ENCODE results near the gene HIC1. TPM values are rescaled to one million over a fixed set of nuclear protein-coding genes. Genes with fewer than 3 reads are reported as not detected.
"Not testable (repeated sequence)": the region's sequence is repeated elsewhere in the genome, so short reads cannot be mapped to it uniquely, and the experiment has no call there.

The HIC1 gene
- total and polyA plus RNA-seq, 8 donors: 17.4 to 37.5 (median 24.6) TPM

DNA sequence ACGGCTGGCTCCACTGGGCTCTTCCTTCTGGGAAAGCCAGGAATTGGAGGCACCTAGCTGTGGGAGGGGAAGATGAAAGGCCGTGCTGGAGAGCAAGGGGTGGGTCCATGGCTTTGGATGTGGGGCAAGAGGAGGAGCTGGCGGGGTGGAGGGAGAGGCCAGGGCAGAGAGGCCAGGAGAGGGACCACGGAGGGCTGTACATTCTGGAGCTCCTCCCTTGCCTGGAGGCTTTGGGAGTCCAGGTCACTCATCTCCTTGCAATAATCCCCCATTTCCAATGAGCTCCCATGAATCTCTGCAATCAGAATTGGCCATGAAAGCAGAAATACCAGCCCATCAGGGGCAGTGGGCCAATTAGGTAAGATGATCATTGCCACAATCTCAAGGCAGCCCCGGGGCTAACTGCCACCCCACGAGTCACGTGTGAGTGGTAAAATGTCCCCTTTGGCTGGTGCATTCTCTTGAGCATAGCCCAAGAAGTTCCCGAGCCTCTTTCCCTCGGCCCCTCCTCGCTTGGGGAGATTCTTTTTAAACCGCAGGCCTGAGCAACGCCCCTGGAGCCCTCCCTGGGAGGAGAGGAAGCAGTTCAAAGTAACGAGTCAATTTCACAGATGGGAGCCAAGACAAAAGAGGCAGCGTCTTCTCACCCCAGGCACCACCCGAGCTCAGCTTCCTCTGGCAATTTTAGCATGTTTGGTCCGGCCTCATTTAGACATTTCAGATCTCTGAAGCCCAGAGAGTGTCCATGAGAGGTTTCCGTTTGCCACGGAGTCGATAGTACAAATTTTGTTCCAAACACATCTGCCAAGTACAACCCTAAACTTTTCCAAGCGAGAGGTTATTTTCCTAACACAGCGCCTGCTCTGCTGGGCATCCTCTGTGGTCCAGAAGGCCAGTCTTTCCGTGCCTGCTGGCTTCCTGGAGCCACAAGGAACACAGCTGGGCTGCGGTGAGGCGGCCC, 43.2 kb upstream of the HIC1 start:
- DNase-seq (peak in 1 of 4 donors; percentile 57), ATAC-seq (peak; percentile 84)
- no peaks in the 10 kb centered on the region for H3K36me3 ChIP-seq
- H3K4me3 ChIP-seq: no peak overlapping the region
- TF ChIP-seq, protein P1, sequence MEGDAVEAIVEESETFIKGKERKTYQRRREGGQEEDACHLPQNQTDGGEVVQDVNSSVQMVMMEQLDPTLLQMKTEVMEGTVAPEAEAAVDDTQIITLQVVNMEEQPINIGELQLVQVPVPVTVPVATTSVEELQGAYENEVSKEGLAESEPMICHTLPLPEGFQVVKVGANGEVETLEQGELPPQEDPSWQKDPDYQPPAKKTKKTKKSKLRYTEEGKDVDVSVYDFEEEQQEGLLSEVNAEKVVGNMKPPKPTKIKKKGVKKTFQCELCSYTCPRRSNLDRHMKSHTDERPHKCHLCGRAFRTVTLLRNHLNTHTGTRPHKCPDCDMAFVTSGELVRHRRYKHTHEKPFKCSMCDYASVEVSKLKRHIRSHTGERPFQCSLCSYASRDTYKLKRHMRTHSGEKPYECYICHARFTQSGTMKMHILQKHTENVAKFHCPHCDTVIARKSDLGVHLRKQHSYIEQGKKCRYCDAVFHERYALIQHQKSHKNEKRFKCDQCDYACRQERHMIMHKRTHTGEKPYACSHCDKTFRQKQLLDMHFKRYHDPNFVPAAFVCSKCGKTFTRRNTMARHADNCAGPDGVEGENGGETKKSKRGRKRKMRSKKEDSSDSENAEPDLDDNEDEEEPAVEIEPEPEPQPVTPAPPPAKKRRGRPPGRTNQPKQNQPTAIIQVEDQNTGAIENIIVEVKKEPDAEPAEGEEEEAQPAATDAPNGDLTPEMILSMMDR (IDR thresholded peaks at IDR 0.05): no peak
- H3K9me3 ChIP-seq: no peaks in the 10 kb centered on the region
- intact Hi-C loops (cut with DNase I): no loop called here
- H3K4me1 ChIP-seq: peaks cover 8 to 13% of the 10 kb centered on the region in 2 donors
- peak overlapping the region; percentile 28 to 62 for H3K27ac ChIP-seq
- no peaks in the 10 kb centered on the region for H3K27me3 ChIP-seq

DNA sequence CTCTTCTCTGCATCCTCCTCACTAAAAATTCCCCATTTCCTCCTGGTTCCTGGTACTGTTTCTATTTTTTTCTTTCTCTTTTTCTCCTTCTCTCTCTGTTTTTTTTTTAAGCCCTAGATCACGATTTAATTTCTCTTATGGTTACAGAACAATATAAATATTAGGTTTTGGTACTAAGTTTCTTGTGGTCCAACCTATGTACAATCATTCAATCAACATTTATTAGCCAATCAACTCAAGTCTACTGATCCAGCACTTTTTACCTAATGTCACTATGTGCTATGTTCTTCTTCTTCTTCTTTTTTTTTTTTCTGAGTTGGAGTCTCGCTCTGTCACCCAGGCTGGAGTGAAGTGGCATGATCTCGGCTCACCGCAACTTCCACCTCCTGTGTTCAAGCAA, 42.4 kb upstream of the HIC1 start:
- ATAC-seq: no peak
- no peak for DNase-seq
- Histone ChIP-seq H3K4me3 (no peak overlapping the region), H3K27ac (no peak overlapping the region), H3K9me3 (no peaks in the 10 kb centered on the region), H3K36me3 (no peaks in the 10 kb centered on the region), H3K27me3 (no peaks in the 10 kb centered on the region), H3K4me1 (peaks cover 8 to 13% of the 10 kb centered on the region in 2 donors)
- TF ChIP-seq, protein P1 (IDR thresholded peaks at IDR 0.05): no peak
- intact Hi-C loops (cut with DNase I): no loop called here

DNA sequence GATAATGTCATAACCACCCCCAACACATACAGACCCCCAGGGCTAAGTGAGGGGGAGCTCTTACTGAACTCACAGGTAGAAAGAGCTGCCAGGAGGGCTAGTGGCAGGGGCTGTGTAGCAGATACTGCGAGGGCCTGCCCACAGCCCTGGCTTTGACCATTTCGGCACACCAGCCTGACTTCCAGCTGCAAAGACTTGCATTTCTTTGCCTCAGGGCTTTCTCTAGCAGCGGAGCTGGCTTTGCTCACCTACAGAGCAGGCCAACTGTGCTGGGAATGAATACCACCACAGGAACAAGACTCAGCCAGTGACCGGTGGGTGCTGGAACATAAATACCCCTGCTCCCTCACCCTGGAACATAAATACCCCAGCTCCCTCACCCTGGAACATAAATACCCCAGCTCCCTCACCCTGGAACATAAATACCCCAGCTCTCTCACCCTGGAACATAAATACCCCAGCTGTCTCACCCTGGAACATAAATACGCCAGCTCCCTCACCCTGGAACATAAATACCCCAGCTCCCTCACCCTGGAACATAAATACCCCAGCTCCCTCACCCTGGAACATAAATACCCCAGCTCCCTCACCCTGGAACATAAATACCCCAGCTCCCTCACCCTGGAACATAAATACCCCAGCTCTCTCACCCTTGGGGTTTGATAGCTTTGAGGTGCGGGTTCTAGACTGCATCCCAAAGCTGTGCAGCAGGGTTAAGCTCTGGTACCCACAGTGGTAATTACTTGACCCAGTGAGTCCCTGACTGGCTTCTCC, 41.5 kb upstream of the HIC1 start:
- H3K36me3 ChIP-seq; DNase-seq; H3K27ac ChIP-seq; H3K27me3 ChIP-seq; intact Hi-C loops (cut with DNase I); H3K9me3 ChIP-seq; H3K4me3 ChIP-seq: not testable (repeated sequence)
- H3K4me1 ChIP-seq: peaks cover 8 to 13% of the 10 kb centered on the region in 2 donors
- peak; percentile 48 for ATAC-seq

DNA sequence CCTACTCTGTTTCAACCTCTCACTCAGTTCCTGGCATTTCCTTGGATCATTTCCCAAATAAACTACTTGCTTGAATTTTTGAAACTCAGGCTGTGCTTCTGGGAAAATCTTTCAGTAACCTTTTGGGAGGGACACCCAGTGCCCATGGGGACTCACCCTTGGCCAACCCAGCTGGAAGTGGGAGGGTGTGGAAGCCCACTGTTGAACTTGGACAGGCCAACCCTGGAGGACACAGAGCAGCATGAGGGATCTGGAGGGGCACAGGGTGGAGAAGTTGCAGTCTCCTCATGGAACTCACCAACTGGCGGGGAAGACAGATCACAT, 40.9 kb upstream of the HIC1 start:
- Histone ChIP-seq H3K4me1 (peaks cover 8 to 13% of the 10 kb centered on the region in 2 donors), H3K9me3 (no peaks in the 10 kb centered on the region), H3K27me3 (peaks cover 0 to 11% of the 10 kb centered on the region in 2 donors), H3K27ac (no peak overlapping the region), H3K36me3 (no peaks in the 10 kb centered on the region), H3K4me3 (no peak overlapping the region)
- intact Hi-C loops (cut with DNase I): no loop called here
- TF ChIP-seq, protein P1 (IDR thresholded peaks at IDR 0.05): no peak
- no peak for DNase-seq
- ATAC-seq: peak; percentile 32

DNA sequence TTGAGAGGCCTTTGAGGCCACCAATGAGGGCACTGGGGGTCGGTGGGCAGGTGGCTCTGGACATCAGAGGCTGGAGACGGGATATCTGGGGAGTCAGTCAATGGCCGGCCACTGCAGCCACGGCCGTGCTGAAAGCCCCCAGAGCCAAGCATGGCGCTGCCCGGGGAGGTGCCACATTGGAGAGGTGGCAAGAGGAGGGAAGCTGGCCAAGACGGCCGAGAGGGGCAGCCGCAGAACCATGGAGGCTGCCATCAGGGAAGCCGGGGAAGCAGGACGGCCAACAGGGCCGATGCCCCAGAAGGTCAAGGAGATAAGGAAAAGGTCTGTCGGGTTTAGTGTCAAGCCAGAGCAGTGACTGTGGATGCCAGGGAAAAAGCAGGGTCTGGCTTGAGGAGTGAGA, 39.6 kb upstream of the HIC1 start:
- H3K9me3 ChIP-seq: no peaks in the 10 kb centered on the region
- DNase-seq (no peak), ATAC-seq (no peak)
- intact Hi-C loops (cut with DNase I): no loop called here
- H3K4me3 ChIP-seq: no peak overlapping the region
- peaks cover 0 to 22% of the 10 kb centered on the region in 2 donors for H3K27me3 ChIP-seq
- peaks cover 8 to 13% of the 10 kb centered on the region in 2 donors for H3K4me1 ChIP-seq
- TF ChIP-seq, protein P1 (IDR thresholded peaks at IDR 0.05): no peak
- H3K36me3 ChIP-seq: no peaks in the 10 kb centered on the region
- no peak overlapping the region for H3K27ac ChIP-seq
